ENCODE results near the gene OR52B2.

The OR52B2 gene

GRCh38 chr11:6209801-6210200 is 39.7 kb upstream of the OR52B2 start:
- DNase-seq (ENCODE audit: low spot score) = no peak
- TF ChIP-seq CTCF (IDR thresholded peaks at IDR 0.05; ENCODE audit: extremely low read depth, insufficient read depth, missing control alignments) = no peak
- in situ Hi-C loops (cut with MboI; ENCODE audit: low pct_unique_long_range_greater_than_20kb, low sequenced_read_pairs, unreplicated experiment) = no loop called here

GRCh38 chr11:6206456-6207180 is 36.5 kb upstream of the OR52B2 start:
- TF ChIP-seq CTCF (IDR thresholded peaks at IDR 0.05; ENCODE audit: extremely low read depth, insufficient read depth, missing control alignments) = no peak
- in situ Hi-C loops (cut with MboI; ENCODE audit: low pct_unique_long_range_greater_than_20kb, low sequenced_read_pairs, unreplicated experiment) = no loop called here
- no peak for DNase-seq (ENCODE audit: low spot score)

GRCh38 chr11:6205366-6205765 is 35.2 kb upstream of the OR52B2 start, which contains the start of gene C11orf42:
Gene C11orf42, plus strand, starts transcription at chr11:6205557. Its CDS starts 59 bp downstream, at chr11:6205616.
- no peak for TF ChIP-seq CTCF (IDR thresholded peaks at IDR 0.05; ENCODE audit: extremely low read depth, insufficient read depth, missing control alignments)
- in situ Hi-C loops (cut with MboI; ENCODE audit: low pct_unique_long_range_greater_than_20kb, low sequenced_read_pairs, unreplicated experiment) = no loop called here
- no peak for DNase-seq (ENCODE audit: low spot score)

- in situ Hi-C loops (cut with MboI; ENCODE audit: low pct_unique_long_range_greater_than_20kb, low sequenced_read_pairs, unreplicated experiment) = no loop called here
- TF ChIP-seq CTCF (IDR thresholded peaks at IDR 0.05; ENCODE audit: extremely low read depth, insufficient read depth, missing control alignments) = no peak
- no peak for DNase-seq (ENCODE audit: low spot score)
These were observed 34.6 kb upstream of the OR52B2 start for GRCh38 chr11:6204706-6205105.

- in situ Hi-C loops (cut with MboI; ENCODE audit: low pct_unique_long_range_greater_than_20kb, low sequenced_read_pairs, unreplicated experiment) = no loop called here
- DNase-seq (ENCODE audit: low spot score) = peak; percentile 40
- no peak for TF ChIP-seq CTCF (IDR thresholded peaks at IDR 0.05; ENCODE audit: extremely low read depth, insufficient read depth, missing control alignments)
These were observed 33.2 kb upstream of the OR52B2 start for GRCh38 chr11:6203327-6203726.

GRCh38 chr11:6202041-6202440 is 31.9 kb upstream of the OR52B2 start:
- TF ChIP-seq CTCF (IDR thresholded peaks at IDR 0.05; ENCODE audit: extremely low read depth, insufficient read depth, missing control alignments) = no peak
- DNase-seq (ENCODE audit: low spot score) = no peak
- in situ Hi-C loops (cut with MboI; ENCODE audit: low pct_unique_long_range_greater_than_20kb, low sequenced_read_pairs, unreplicated experiment) = no loop called here
